GM20431 (cell line): ENCODE data around the gene ACSS3.
"Not testable (repeated sequence)": the region's sequence is repeated elsewhere in the genome, so short reads cannot be mapped to it uniquely, and the experiment has no call there.

ENCODE experiments used
- in situ Hi-C: fragments of 300-500 bp; cut with MseI, MboI; formaldehyde crosslinking; loops from one replicate; pipeline ENCODE4 v1.15.0; 2020; ENCODE audit warnings: low sequenced_read_pairs; ENCODE audit not compliant: unreplicated experiment

Gene ACSS3, protein sequence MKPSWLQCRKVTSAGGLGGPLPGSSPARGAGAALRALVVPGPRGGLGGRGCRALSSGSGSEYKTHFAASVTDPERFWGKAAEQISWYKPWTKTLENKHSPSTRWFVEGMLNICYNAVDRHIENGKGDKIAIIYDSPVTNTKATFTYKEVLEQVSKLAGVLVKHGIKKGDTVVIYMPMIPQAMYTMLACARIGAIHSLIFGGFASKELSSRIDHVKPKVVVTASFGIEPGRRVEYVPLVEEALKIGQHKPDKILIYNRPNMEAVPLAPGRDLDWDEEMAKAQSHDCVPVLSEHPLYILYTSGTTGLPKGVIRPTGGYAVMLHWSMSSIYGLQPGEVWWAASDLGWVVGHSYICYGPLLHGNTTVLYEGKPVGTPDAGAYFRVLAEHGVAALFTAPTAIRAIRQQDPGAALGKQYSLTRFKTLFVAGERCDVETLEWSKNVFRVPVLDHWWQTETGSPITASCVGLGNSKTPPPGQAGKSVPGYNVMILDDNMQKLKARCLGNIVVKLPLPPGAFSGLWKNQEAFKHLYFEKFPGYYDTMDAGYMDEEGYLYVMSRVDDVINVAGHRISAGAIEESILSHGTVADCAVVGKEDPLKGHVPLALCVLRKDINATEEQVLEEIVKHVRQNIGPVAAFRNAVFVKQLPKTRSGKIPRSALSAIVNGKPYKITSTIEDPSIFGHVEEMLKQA

DNA sequence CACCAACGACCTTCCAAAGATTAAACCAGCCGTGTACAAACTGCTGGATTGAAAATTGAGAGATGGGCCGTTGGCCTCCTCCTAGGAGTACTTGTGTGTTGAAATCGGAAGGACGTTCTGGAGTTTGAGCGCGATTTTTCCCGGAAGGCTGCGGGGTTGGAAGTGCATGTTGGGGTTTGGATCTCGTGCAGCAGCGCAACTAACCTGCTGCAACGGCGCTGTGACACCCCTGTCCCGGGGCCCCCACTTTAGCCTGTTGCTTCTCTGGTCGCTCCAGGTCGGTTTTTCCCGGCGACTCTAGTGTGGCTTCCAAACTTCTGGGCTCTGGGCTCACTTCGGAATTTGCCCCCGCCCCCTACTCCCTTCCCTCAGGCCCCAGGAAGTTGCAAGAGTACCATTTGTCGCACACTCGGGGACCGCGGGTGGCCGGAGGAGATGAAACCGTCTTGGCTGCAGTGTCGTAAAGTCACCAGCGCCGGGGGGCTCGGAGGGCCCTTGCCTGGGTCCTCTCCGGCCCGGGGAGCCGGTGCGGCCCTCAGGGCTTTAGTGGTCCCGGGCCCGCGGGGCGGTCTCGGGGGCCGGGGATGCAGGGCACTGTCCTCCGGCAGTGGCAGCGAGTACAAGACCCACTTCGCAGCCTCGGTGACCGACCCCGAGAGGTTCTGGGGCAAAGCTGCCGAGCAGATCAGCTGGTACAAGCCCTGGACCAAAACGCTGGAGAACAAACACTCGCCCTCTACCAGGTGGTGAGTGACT is at the start of gene ACSS3:
ACSS3 (plus strand) TSS at position 394 of the 756 bp plus-strand sequence; CDS start at position 436, 42 bp downstream.
- in situ Hi-C loops, result no loop called here

DNA sequence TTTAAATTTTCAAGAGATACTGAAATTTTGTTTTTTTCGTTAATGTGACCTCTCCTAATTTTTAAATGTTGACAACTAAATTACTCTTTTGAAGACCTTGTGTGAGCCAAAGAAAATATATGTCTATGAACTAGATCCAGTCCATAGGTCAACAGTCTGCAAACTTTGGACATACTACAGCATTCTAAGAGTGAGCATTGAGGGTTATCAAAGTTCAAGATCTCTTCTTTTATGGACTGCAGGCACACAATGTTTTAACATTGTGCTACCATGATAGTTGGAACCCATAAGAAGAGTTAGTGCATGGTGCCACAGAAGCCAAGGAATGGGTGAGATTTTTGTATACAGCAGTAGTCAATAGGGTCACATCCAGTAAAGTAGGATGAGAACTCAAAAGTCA is 43.0 kb upstream of the ACSS3 start:
- in situ Hi-C loops, result no loop called here

DNA sequence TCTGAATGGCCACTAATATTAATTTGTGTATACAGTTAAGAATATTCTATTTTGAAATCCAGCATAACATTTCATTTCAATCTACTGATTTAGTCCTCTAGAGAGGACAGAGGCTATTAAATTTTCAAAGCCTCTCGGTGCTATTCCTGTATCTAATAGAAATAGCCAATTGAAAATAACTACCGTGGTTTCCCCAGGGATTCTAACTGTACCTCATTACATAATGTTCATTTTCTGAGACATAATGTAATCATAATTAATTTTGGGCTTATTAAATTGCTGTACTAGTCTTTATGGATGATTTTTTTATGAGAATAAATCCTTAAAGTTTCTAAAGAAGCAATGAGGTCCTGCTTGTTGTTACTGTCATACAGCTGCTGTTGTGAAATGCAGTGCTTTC is 38.6 kb upstream of the ACSS3 start:
- in situ Hi-C loops, result no loop called here

DNA sequence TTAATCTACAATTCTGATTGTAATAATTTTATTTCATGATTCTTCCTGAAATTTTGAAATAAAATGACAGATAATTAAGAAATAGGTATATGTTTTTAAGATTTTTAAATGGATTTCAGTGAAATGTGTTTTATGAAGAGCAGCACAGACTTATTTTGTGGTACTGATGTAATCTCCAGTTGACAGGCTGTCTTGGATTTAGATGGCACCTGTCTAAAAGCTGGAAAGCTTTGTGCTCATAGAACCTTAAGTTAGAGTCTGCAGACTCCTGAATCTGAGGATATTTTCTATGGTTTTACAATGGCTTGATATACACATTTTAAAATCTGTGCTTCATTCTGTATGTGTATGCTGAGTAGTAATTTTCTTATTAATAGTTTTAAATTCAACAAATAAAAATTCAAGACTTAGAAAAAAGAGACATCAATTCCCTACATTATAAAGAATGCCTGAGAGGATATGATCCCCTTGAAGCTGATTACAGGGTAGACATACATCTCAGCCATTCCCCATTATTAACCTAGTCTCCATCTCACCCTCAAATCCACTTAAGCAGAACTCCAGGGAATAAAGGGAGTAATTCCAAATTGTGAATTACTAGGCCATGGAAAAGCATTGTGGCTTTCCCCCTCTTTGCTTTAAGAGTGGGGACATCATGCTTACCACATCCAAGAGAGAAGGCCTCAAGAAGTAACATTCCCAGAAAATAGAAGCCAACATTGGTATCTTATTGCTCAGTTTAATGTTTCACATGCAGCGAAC is 33.7 kb upstream of the ACSS3 start:
- in situ Hi-C loops, result no loop called here

DNA sequence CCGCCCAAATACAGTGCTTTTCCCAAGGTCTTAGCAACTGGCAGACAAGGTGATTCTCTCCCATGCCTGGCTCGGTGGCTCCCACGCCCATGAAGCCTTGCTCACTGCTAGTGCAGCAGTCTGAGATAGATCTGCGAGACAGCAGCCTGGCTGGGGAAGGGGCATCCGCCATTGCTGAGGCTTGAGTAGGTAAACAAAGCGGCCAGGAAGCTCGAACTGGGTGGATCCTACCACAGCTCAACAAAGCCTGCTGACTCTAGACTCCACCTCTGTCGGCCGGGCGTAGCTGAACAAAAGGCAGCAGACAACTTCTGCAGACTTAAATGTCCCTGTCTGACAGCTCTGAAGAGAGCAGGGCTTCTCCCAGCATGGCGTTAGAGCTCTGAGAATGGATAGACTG is 12.9 kb upstream of the ACSS3 start:
- in situ Hi-C loops, result not testable (repeated sequence)

DNA sequence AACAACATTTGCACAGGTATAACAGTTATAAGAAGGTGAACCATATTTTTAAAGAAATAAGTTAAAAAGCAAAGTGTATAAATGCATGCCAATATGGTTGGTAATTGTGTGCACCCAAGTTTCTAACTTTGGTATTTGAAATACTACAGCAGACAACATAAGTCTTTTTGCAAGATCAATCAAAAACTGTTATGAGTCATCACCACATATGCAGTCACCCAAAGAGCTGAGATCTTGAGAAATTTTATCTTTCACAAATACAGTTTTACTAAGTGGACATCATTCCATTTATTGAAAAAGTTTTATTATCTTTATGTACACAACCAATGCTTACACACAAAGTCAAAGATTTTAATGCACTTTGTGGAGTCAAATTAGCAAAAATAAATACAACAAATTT is 7.0 kb upstream of the ACSS3 start:
- in situ Hi-C loops, result no loop called here

DNA sequence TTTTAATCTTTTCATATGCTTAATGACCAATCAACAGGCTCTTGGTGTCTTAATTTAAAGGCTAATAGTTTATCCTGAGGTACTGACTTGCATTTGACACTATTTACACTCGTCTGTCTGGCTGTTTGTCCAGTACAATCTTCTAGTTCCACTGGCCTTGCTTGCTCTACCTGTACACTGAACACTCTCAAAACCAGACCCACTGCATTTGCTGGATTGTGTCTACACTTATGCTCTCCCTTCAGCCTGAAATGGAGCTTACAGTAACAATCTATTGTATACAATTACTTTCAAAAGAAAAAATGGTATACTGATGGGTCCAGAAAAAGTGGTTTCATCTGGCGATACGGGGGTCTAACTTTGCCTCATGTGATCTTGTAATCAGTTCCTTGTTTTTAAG is 2.3 kb upstream of the ACSS3 start:
- in situ Hi-C loops, result no loop called here

DNA sequence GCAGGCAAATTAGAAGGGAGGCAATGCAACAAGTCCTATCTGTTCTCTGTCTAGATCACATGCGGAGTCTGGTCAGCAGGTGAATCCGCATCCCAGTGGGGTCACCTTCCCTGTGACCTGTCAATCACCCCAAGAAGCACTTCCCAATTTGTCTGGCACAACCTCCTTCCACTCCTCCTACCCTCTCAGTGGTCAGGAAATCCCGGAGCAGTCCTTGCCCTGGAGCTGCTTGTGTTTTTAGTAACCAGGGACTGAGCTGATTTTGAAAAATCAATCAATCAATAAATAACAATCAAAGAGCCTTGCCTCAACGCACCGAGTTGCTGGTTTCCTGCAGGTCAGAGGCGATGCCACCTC is 572 bp upstream of the ACSS3 start:
- in situ Hi-C loops, result no loop called here

DNA sequence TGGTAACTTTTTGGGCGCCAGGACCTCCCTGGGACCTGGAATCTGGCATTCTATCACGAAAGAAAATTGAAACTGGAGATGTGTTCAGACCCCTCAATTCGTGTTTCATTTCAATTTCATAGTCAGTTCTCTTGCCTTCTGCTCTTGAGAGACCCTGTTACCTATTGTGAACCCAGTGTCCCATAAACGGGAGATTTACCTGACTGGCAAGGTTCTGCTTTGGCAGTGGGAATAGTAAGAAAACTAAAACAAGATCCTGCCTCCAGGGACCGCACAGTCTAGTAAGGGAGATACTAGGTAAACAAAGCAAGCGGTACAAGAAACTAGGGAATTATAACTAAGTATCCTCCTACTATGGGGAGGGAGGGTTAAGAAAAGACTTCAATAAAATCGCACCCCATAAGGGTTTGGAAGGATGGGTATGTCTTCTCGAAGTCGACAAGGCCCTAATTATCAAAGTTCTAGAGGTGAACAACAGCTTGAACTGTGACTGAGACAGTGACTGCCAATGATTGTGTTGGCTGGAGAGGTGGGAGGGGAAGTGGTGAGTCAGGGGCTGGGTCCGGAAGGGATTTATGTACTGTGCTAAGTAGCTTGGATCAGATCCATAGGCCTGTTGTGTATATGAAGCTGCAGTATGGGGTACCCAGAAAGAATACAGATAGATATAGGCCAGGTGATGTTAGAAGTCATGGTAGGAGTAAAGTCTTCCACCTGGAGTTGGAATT is 754 bp downstream of the ACSS3 start:
- in situ Hi-C loops, result no loop called here

DNA sequence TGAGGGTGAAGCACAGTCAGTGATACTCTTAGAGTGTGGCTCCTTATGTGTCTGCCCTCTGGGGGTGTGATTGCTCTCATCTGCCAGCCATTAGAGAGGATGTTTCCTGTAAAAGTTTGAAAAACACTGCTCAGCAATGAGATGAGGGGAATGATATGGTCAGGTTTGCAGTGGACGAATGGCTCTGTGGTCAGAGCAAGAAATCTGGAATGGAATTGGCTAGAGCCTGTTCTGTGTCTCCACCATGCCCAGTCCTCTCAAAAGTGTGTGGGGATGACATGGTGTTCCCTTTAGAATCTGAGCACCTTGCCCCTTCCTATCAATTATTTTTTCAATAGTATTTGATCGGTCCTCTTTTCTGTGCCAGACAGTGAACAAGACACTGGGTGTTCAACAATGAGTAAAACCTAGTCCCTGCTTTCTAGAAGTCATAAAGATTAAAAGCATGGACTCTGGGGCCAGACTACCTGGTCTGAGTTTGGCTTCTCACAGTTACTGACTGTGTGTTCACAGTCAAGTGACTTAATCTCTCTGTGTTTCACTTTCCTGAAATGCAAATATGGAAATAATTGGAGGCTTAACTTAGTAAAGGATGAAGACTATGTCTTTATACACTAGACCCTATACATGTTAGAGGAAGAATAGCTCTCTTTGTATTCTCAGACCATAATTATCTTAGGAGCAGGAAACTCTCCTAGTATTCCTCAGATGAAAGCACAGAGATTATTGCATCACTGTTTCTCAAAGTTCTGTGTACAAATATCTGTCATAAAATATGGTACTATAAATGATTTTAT is 1.6 kb downstream of the ACSS3 start:
- in situ Hi-C loops, result no loop called here

DNA sequence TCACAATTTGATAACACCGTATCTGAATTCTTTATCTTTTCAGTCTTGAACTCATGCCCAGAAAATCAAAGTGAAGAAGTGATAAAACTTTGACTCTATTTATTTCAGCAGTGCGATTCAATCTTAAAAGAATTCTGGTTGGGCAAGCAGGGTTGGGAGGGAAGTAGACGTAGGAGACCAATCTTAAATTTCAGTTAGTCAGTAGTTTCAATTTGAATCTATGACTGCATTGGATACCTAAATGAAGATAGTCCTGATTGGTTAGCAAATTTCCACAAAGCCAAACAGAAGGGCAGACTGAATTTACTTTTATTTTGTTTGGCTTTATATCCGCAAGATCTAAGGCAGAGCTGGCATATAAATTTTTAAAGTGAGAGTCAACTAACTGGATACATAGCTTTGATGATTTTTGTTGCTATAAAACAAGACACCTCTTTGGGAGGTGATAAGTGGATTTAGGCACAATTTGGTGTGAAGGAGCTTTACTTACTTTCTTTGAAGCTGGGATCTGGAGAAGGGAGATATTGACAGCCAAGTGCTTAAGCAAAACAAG is 2.6 kb downstream of the ACSS3 start:
- in situ Hi-C loops, result no loop called here

DNA sequence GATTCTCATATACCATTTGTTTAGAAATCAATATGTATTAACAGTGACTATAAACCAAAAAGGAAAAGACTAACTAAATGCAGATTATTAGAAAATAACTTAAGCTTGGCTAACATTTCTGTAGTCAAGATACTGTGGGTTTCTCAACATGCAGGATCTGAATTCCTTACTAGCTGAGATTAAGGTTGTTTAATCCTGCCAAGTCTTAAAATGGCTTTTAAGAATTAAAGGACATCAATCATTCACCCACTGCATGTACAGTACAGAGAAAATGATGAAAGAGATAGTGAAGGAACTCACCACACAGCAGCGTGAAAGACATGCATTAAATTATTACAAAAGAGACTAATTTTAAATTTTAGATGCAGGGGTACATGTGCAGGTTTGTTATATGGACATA is 3.8 kb downstream of the ACSS3 start:
- in situ Hi-C loops, result no loop called here

DNA sequence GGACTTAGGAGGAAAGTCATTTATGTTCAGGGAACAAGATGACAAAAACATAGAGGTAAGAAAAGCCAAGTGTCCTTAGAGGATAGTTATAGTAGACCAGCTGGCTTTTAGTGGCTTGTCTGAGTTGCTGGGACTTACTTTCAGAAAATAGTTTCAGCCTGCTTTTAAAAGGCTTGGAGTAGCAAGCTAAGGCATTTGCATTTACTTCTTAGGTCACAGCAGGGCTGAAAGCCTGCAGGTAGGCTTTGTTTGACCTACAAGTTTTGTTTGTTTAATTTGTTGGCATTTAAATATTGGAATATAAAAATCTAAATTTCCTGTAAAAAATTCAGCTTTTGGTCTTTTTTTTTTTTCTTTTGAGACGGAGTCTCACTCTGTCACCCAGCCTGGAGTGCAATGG is 5.1 kb downstream of the ACSS3 start:
- in situ Hi-C loops, result no loop called here

DNA sequence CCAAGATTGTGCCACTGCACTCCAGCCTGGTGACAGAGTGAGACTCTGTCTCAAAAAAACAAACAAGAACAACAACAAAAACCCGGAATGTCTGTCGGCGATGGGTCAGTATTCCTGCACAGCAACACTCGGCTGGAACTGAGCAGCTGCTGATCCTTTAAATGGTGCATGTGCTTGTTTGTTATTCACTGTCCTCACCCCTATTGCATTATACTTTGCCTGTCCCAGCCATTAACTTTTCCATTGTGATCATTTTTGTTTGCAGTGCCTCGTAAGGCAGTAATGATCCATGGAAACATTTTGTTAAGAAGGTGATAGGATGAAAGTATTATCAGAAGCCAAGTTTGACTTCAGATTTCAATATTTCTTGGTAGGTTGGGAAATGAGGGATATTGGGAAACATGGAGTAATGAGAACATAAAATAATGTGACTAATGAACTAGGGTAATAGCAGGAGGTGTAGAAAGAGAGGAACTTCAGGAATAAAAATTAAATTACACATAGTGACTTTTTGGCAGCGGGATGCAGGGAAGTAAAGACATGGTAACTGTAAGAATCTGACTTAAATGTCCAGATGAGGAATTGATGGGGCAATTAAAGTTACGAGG is 6.1 kb downstream of the ACSS3 start:
- in situ Hi-C loops, result no loop called here

DNA sequence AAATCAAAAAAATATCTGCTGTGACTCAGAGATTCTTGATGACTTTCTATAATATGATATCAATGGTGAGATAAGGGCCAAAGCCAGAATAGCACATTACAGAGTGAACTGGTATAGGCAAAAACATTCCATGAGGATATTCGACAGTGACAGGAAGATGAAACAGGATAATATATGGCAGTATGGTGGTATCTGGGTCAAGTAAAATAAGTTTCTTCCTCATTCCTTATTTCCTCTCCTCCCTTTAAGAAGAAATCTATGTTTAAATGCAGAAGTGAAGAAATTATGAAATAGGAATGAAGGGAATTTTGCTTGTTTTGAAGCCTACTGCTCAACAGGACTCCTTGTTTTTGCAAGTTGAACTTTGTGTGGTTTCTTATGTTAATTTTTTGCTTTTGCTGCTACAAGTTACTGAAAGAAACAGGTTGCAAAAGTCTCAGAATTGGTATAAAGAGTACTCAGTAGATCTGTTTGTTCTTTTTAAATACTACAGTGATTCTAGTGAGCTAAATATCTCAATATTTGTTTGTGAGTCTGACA is 7.0 kb downstream of the ACSS3 start:
- in situ Hi-C loops, result no loop called here

DNA sequence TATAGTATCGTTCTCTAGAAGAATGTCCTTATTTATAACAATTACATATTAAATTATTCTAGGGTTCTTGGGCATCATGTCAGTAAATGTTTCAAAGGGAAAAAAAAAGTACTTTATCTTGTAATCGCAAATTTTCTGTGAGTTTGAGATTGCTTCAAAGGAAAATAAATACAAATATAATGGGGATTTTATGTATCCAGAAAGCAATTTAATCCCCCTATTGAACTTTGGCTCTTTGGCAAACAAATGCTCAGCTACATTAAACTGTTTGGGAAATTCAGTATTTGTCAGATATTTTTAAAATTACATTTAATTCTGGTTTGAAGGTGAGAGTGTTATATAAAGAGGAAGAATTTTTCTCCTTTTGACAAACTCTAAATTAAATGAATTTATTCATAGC is 8.0 kb downstream of the ACSS3 start:
- in situ Hi-C loops, result no loop called here

DNA sequence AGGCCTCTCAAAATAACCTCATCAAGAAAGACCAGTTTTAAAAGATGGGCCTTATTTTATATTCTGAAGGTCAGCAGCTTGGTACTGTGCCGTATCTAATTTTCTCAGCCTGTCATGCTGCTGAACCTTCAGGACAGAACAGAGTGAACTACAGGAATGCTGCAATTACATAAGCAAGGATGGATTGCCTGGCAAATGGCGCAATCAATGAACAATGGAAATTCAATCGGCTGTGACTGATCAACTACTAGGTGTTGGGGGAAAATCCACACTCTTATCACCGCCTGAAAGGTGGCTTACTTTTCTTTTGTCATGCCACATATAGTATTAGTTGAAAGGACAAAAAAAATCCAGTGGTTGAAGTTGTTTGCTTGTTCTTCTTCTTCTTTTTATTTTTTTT is 8.5 kb downstream of the ACSS3 start:
- in situ Hi-C loops, result no loop called here

DNA sequence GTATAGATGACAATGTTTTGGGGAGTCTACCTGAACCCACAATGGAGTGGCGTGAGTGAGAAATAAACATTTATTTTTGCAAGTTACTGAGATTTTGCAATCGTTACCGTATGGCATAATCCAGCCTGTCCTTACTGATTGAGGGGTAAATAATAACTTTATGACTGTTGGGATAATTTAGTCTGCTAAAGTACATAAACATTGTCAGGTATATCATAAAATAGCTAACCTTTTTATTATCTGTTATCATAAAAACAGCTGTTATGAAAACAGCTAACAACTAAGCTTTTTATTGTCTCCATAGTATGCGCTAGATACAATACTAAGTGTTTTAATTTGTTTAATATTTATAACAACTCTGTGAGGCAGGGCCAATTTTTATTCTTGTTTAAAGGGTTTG is 10.3 kb downstream of the ACSS3 start:
- in situ Hi-C loops, result no loop called here
